Measurements from ENCODE around the gene C16orf92. TPM values are rescaled to one million over a fixed set of nuclear protein-coding genes. Genes with fewer than 3 reads are reported as not detected.

C16orf92 gene
- total RNA-seq, 1 donor from 2014 or later, result not detected

- Mint-ChIP-seq H3K9me3 (ENCODE audit: unreplicated experiment) (no peaks in the 10 kb centered on the region), H3K27me3 (ENCODE audit: unreplicated experiment) (no peaks in the 10 kb centered on the region), H3K4me3 (ENCODE audit: unreplicated experiment) (peak overlapping the region; percentile 91), H3K27ac (ENCODE audit: unreplicated experiment) (peak overlapping the region; percentile 99), H3K4me1 (ENCODE audit: unreplicated experiment) (peaks cover 28% of the 10 kb centered on the region), H3K36me3 (ENCODE audit: unreplicated experiment) (peaks cover 11% of the 10 kb centered on the region)
- no peak for DNase-seq (ENCODE audit: extremely low spot score, unreplicated experiment)
- TF ChIP-seq CTCF (IDR thresholded peaks at IDR 0.05), result no peak
Measured at GRCh38 chr16:30063278-30063892, 40.4 kb downstream of the C16orf92 start.

- peak overlapping the region; percentile 99 for H3K27ac Mint-ChIP-seq (ENCODE audit: unreplicated experiment)
- peaks cover 31% of the 10 kb centered on the region for H3K4me1 Mint-ChIP-seq (ENCODE audit: unreplicated experiment)
- H3K27me3 Mint-ChIP-seq (ENCODE audit: unreplicated experiment), result no peaks in the 10 kb centered on the region
- TF ChIP-seq CTCF (IDR thresholded peaks at IDR 0.05), result peak; percentile 37
- no peaks in the 10 kb centered on the region for H3K9me3 Mint-ChIP-seq (ENCODE audit: unreplicated experiment)
- peaks cover 17% of the 10 kb centered on the region for H3K36me3 Mint-ChIP-seq (ENCODE audit: unreplicated experiment)
- DNase-seq (ENCODE audit: extremely low spot score, unreplicated experiment), result no peak
- H3K4me3 Mint-ChIP-seq (ENCODE audit: unreplicated experiment), result peak overlapping the region; percentile 91
Measured at GRCh38 chr16:30063893-30064728, 41.1 kb downstream of the C16orf92 start.

GRCh38 chr16:30064729-30065101 is 41.7 kb downstream of the C16orf92 start:
- H3K4me1 Mint-ChIP-seq (ENCODE audit: unreplicated experiment), result peaks cover 34% of the 10 kb centered on the region
- no peak for TF ChIP-seq CTCF (IDR thresholded peaks at IDR 0.05)
- H3K27me3 Mint-ChIP-seq (ENCODE audit: unreplicated experiment), result no peaks in the 10 kb centered on the region

GRCh38 chr16:30065102-30065942 is 42.3 kb downstream of the C16orf92 start, which contains the start of gene ALDOA:
Gene ALDOA (plus strand): TSS chr16:30065760. CDS start chr16:30066898, 1,138 bp downstream.
- Mint-ChIP-seq H3K27me3 (ENCODE audit: unreplicated experiment) (no peaks in the 10 kb centered on the region), H3K27ac (ENCODE audit: unreplicated experiment) (peak within 1 kb of the TSS; percentile 99), H3K36me3 (ENCODE audit: unreplicated experiment) (peaks cover 27% of the 10 kb centered on the region), H3K4me1 (ENCODE audit: unreplicated experiment) (peaks cover 36% of the 10 kb centered on the region), H3K9me3 (ENCODE audit: unreplicated experiment) (no peaks in the 10 kb centered on the region), H3K4me3 (ENCODE audit: unreplicated experiment) (peak within 1 kb of the TSS; percentile 91)
- peak; percentile 99 for DNase-seq (ENCODE audit: extremely low spot score, unreplicated experiment)
- TF ChIP-seq CTCF (IDR thresholded peaks at IDR 0.05), result no peak

More at GRCh38 chr16:30064729-30065101, 41.7 kb downstream of the C16orf92 start:
- H3K27ac Mint-ChIP-seq (ENCODE audit: unreplicated experiment), result peak overlapping the region; percentile 99
- peaks cover 22% of the 10 kb centered on the region for H3K36me3 Mint-ChIP-seq (ENCODE audit: unreplicated experiment)
- no peak for DNase-seq (ENCODE audit: extremely low spot score, unreplicated experiment)
- peak overlapping the region; percentile 91 for H3K4me3 Mint-ChIP-seq (ENCODE audit: unreplicated experiment)
- no peaks in the 10 kb centered on the region for H3K9me3 Mint-ChIP-seq (ENCODE audit: unreplicated experiment)

Data from osteocyte (in vitro differentiated cells).